Testis (tissue), 2 donors: ENCODE measurements around the gene COL15A1.

ENCODE experiments used
- CTCF ChIP-seq, 3 experiments: fragments of 450-650 bp in 2 of 3; fragments of 200-600 bp in 1 of 3; sonication (generic) in 1 of 3; IDR thresholded peaks; one replicate each; pipeline ENCODE4 v1.5.1; 2016 to 2019; ENCODE audit warnings: antibody characterized with exemption in 3 of 3, mild to moderate bottlenecking in 2 of 3, moderate library complexity in 1 of 3
- POLR2A ChIP-seq: fragments of 450-650 bp; IDR thresholded peaks from one replicate; pipeline ENCODE4 v1.6.1; 2017; ENCODE audit warnings: antibody characterized with exemption, mild to moderate bottlenecking, moderate library complexity

GRCh38 chr9:99063522-99063921 lies 119.8 kb downstream of the COL15A1 start:
- no peak for TF ChIP-seq CTCF (IDR thresholded peaks at IDR 0.05)
- TF ChIP-seq POLR2A = no peak
